Hepatocyte (in vitro differentiated cells): ENCODE results near the gene ENDOU. TPM values are rescaled to one million over a fixed set of nuclear protein-coding genes. Genes with fewer than 3 reads are reported as not detected.

Experiments
- DNase-seq: peaks from one replicate; pipeline ENCODE4 v3.0.0-alpha.2; 2016; ENCODE audit warnings: low spot score
- H2AFZ ChIP-seq: fragments of 200-600 bp; sonication (generic); 2 replicates; pipeline ENCODE4 v1.6.0; 2016; ENCODE audit warnings: antibody characterized with exemption, mild to moderate bottlenecking
- H3K27ac ChIP-seq: fragments of 200-600 bp; sonication (generic); 2 replicates; pipeline ENCODE4 v1.5.1; 2016; ENCODE audit warnings: mild to moderate bottlenecking
- H3K27me3 ChIP-seq: fragments of 200-600 bp; sonication (generic); 2 replicates; pipeline ENCODE4 v1.6.1; 2016
- H3K36me3 ChIP-seq: fragments of 200-600 bp; sonication (generic); replicated peaks from 2 replicates; pipeline ENCODE4 v1.5.1; 2016; ENCODE audit warnings: low read depth; ENCODE audit not compliant: insufficient read depth
- H3K4me1 ChIP-seq: fragments of 200-600 bp; sonication (generic); 2 replicates; pipeline ENCODE4 v1.5.1; 2016; ENCODE audit warnings: mild to moderate bottlenecking, moderate library complexity; ENCODE audit not compliant: insufficient read depth
- H3K4me2 ChIP-seq: fragments of 200-600 bp; sonication (generic); 2 replicates; pipeline ENCODE4 v1.6.0; 2016
- H3K4me3 ChIP-seq: fragments of 200-600 bp; sonication (generic); 2 replicates; pipeline ENCODE4 v1.5.1; 2016; ENCODE audit warnings: mild to moderate bottlenecking
- H3K79me2 ChIP-seq: fragments of 200-600 bp; sonication (generic); 2 replicates; pipeline ENCODE4 v1.6.0; 2017; ENCODE audit warnings: mild to moderate bottlenecking
- H3K9me2 ChIP-seq: fragments of 200-600 bp; sonication (generic); replicated peaks from 2 replicates; pipeline ENCODE4 v1.6.0; 2017; ENCODE audit warnings: mild to moderate bottlenecking; ENCODE audit not compliant: insufficient read depth
- H3K9me3 ChIP-seq: fragments of 200-600 bp; sonication (generic); 2 replicates; pipeline ENCODE4 v1.5.1; 2016; ENCODE audit warnings: low read depth, mild to moderate bottlenecking
- H4K20me1 ChIP-seq: fragments of 200-600 bp; sonication (generic); 2 replicates; pipeline ENCODE4 v1.6.0; 2016; ENCODE audit warnings: mild to moderate bottlenecking; ENCODE audit not compliant: insufficient read depth, poor library complexity, severe bottlenecking
- EZH2 ChIP-seq: fragments of 200-600 bp; sonication (generic); IDR thresholded peaks from 2 replicates; pipeline ENCODE4 v1.6.1; 2016; ENCODE audit warnings: antibody characterized with exemption, mild to moderate bottlenecking, borderline replicate concordance
- EZH2phosphoT487 ChIP-seq: fragments of 200-600 bp; sonication (generic); IDR thresholded peaks from one replicate; pipeline ENCODE4 v1.6.1; 2018; ENCODE audit warnings: antibody characterized with exemption, mild to moderate bottlenecking, low read depth, moderate library complexity; ENCODE audit not compliant: unreplicated experiment, severe bottlenecking
- WGBS: methylation state at CpG from one replicate; pipeline ENCODE4 v1.1.6; 2016; ENCODE audit warnings: low lambda C conversion rate; ENCODE audit errors: missing lambda C conversion rate; 5-methylcytosine and 5-hydroxymethylcytosine counted together
- polyA plus RNA-seq: library from polyadenylated mRNA; unstranded; fragments of >200 nt; fragmentation: Nextera tagmentation; extraction: Ambion mirVana; gene quantifications from 2 replicates; pipeline ENCODE4 v1.2.1, GENCODE V29; 2016
- total RNA-seq: library from RNA; depleted of rRNA; stranded (reverse); fragments of >200 nt; gene quantifications from 2 replicates; pipeline ENCODE4 v1.2.3, GENCODE V29; 2014
- TF ChIP-seq, protein P1 (sequence below): fragments of 200-600 bp; sonication (generic); IDR thresholded peaks from 2 replicates; pipeline ENCODE4 v1.5.1; 2016; ENCODE audit warnings: antibody characterized with exemption, mild to moderate bottlenecking; ENCODE audit not compliant: poor library complexity

Gene ENDOU
- total and polyA plus RNA-seq, 2 experiments from 2014 or later, result 0.30 TPM; not detected in 1

DNA sequence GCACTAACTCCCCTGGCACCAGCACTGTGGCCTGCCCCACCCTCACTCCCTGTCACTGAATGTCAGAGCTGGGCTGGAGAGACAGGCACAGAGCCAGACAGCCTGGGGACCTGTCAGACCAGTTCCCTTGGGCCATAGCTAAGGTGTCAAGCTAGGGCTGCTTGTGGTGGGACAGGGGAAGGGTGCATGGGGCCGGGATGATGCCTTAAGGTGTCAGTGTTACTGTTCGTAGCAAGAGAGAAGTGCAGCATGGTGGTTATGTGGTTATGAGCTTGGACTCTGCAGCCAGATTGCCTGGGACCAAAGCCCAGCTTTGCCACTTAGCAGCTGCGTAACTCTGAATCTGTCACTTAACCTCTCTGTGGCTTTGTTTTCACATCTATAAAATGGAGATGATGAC lies 29.6 kb upstream of the ENDOU start:
- Histone ChIP-seq H3K36me3 (no peaks in the 10 kb centered on the region), H3K27me3 (no peaks in the 10 kb centered on the region), H4K20me1 (no peaks in the 10 kb centered on the region), H3K4me3 (no peak overlapping the region), H3K9me2 (no peaks in the 10 kb centered on the region), H3K79me2 (no peaks in the 10 kb centered on the region), H3K9me3 (no peaks in the 10 kb centered on the region), H2AFZ (no peak overlapping the region), H3K27ac (no peak overlapping the region), H3K4me1 (peaks cover 27% of the 10 kb centered on the region), H3K4me2 (no peak overlapping the region)
- TF ChIP-seq EZH2phosphoT487, result no peak
- TF ChIP-seq EZH2, result no peak
- TF ChIP-seq, protein P1, sequence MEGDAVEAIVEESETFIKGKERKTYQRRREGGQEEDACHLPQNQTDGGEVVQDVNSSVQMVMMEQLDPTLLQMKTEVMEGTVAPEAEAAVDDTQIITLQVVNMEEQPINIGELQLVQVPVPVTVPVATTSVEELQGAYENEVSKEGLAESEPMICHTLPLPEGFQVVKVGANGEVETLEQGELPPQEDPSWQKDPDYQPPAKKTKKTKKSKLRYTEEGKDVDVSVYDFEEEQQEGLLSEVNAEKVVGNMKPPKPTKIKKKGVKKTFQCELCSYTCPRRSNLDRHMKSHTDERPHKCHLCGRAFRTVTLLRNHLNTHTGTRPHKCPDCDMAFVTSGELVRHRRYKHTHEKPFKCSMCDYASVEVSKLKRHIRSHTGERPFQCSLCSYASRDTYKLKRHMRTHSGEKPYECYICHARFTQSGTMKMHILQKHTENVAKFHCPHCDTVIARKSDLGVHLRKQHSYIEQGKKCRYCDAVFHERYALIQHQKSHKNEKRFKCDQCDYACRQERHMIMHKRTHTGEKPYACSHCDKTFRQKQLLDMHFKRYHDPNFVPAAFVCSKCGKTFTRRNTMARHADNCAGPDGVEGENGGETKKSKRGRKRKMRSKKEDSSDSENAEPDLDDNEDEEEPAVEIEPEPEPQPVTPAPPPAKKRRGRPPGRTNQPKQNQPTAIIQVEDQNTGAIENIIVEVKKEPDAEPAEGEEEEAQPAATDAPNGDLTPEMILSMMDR, result no peak
- DNase-seq, result no peak
- WGBS, result 80% methylated on average over 3 of the region's 3 CpGs

DNA sequence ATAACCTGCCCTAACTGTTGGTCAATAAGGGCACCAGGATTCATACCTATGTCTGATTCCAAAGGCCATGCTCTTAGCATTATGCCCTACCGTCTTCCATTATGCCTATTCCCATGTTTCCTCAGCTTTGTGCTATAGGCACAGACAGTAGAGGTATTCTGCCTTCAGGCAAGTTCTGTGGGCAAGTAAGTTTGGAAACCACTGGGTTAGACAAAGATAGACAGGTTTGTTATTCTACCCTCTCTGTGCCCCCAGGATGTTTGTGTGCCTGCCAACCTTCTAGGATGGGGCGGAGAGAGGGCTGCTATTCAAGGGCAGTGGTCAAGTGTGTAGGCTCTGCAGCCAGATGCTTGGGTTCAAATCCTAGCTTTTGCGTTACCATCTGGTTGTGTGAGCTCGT lies 28.8 kb upstream of the ENDOU start:
- Histone ChIP-seq H3K27ac (peak overlapping the region; percentile 3), H2AFZ (no peak overlapping the region), H3K4me1 (peaks cover 22% of the 10 kb centered on the region), H3K9me2 (no peaks in the 10 kb centered on the region), H3K9me3 (no peaks in the 10 kb centered on the region), H3K79me2 (no peaks in the 10 kb centered on the region), H3K36me3 (no peaks in the 10 kb centered on the region), H3K4me3 (no peak overlapping the region), H3K4me2 (no peak overlapping the region), H4K20me1 (no peaks in the 10 kb centered on the region), H3K27me3 (no peaks in the 10 kb centered on the region)
- TF ChIP-seq EZH2 (no peak), EZH2phosphoT487 (no peak)
- TF ChIP-seq, protein P1, result no peak
- DNase-seq, result no peak
- 89% methylated on average over 4 of the region's 4 CpGs for WGBS

DNA sequence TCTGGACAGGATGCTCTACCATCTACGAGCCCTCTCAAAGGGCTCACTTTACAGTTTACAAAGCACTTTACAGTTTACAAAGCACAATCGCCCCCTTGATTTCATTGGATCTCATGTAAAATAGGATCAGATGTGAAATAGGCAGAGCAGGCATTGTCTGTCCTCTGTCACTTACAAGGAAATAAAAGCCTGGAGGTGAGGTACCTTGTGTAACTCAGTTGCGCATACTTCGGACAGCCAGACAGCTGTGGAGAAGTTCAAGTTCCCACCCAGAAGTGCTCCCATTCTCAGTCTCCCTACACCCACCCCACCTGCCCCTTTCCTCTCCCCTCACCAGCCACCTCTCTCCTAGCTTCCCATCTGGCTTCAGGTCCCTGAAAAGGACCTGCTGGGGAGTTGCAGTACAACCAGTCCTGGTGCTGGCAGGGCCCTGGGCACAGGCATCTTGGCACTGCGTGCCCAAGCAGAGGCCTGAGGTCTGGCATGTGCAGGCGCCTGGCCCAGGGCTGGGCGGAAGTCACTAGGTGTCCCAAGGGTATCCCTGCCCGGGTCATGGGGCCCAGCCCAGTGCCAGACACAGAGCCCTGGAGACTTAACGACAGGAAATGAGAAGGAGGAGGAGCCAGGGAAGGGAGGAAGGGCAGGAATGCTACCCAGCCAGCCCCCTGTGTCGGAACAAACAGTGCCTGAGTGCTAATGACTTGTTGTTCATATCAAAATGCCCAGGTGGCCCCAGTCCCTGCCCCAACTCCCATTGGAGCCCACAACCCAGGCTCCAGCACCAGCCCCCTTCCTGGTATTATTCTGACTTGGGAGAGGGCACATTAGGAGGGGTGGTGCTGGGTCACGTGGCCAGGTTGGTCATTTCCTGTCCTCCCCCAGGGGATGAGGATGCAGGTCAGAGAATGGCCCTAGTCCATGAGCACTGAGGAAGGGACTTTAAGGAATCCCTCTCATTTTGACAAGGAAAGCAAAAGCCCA lies 28.0 kb upstream of the ENDOU start:
- no peak overlapping the region for H2AFZ ChIP-seq
- H3K9me2 ChIP-seq, result no peaks in the 10 kb centered on the region
- no peak for DNase-seq
- TF ChIP-seq EZH2, result no peak
- TF ChIP-seq EZH2phosphoT487, result no peak
- TF ChIP-seq, protein P1, result no peak
- H3K79me2 ChIP-seq, result no peaks in the 10 kb centered on the region
- no peak overlapping the region for H3K4me2 ChIP-seq
- H3K36me3 ChIP-seq, result no peaks in the 10 kb centered on the region
- peaks cover 17% of the 10 kb centered on the region for H3K4me1 ChIP-seq
- H3K4me3 ChIP-seq, result no peak overlapping the region
- 67% methylated on average over 11 of the region's 11 CpGs for WGBS
- no peaks in the 10 kb centered on the region for H3K27me3 ChIP-seq
- no peaks in the 10 kb centered on the region for H3K9me3 ChIP-seq
- H4K20me1 ChIP-seq, result no peaks in the 10 kb centered on the region
- peak overlapping the region; percentile 3 for H3K27ac ChIP-seq
